Uterus (tissue), 4 donors: ENCODE measurements around the gene USP10. TPM values are rescaled to one million over a fixed set of nuclear protein-coding genes. Genes with fewer than 3 reads are reported as not detected.

ENCODE experiments used
- DNase-seq, 2 donors: peaks; one replicate each; pipeline ENCODE4 v3.0.0-alpha.2; 2019 to 2020
- H3K27ac ChIP-seq, 2 donors: fragments of 200-600 bp; sonication (generic); 1 replicate in 1 of 2; 2 replicates in 1 of 2; pipeline ENCODE4 v1.5.1; 2016 to 2018
- H3K27me3 ChIP-seq, 2 donors: fragments of 200-600 bp; sonication (generic); one replicate each; pipeline ENCODE4 v1.5.1; 2018 to 2019; ENCODE audit warnings: control low read depth in 1 of 2
- H3K36me3 ChIP-seq, 2 donors: fragments of 200-600 bp; sonication (generic); one replicate each; pipeline ENCODE4 v1.5.1; 2019; ENCODE audit warnings: control low read depth in 1 of 2
- H3K4me1 ChIP-seq, 2 donors: fragments of 200-600 bp; sonication (generic); one replicate each; pipeline ENCODE4 v1.5.1; 2018 to 2019; ENCODE audit warnings: control low read depth in 1 of 2
- H3K4me3 ChIP-seq, 2 donors: fragments of 200-600 bp; sonication (generic); 1 replicate in 1 of 2; 2 replicates in 1 of 2; pipeline ENCODE4 v1.5.1; 2018 to 2019; ENCODE audit warnings: mild to moderate bottlenecking in 1 of 2
- H3K9me3 ChIP-seq, 2 donors: fragments of 200-600 bp; sonication (generic); one replicate each; pipeline ENCODE4 v1.5.1; 2019; ENCODE audit warnings: control low read depth in 1 of 2
- POLR2A ChIP-seq, 2 donors: fragments of 450-650 bp; IDR thresholded peaks; one replicate each; pipeline ENCODE4 v1.6.1; 2016; ENCODE audit warnings: antibody characterized with exemption in 2 of 2, mild to moderate bottlenecking in 1 of 2, moderate library complexity in 1 of 2
- intact Hi-C: fragments of 100-400 bp; cut with DNase I; formaldehyde crosslinking; loops from one replicate; pipeline ENCODE4 v1.15.1; 2023; ENCODE audit warnings: low total_unique reads
- total RNA-seq, 4 donors: library from RNA; depleted of rRNA in 3 of 4; stranded (reverse); fragments of >200 nt in 3 of 4; gene quantifications; one replicate each; pipeline versions ENCODE4 v1.1.0 to v1.2.4, GENCODE V29; 2014 to 2023
- TF ChIP-seq, protein P1 (sequence below), 4 experiments: fragments of 200-600 bp in 2 of 4; fragments of 450-650 bp in 2 of 4; sonication (generic) in 2 of 4; IDR thresholded peaks; one replicate each; pipeline ENCODE4 v1.5.1; 2016 to 2019; ENCODE audit warnings: antibody characterized with exemption in 4 of 4, mild to moderate bottlenecking in 2 of 4, moderate library complexity in 1 of 4
- donor health status: DM: yes; HTN: yes; CAD: no.

The USP10 gene
- total RNA-seq, 4 donors from 2014 or later, result 12.6 to 83.3 (median 44.2) TPM

DNA sequence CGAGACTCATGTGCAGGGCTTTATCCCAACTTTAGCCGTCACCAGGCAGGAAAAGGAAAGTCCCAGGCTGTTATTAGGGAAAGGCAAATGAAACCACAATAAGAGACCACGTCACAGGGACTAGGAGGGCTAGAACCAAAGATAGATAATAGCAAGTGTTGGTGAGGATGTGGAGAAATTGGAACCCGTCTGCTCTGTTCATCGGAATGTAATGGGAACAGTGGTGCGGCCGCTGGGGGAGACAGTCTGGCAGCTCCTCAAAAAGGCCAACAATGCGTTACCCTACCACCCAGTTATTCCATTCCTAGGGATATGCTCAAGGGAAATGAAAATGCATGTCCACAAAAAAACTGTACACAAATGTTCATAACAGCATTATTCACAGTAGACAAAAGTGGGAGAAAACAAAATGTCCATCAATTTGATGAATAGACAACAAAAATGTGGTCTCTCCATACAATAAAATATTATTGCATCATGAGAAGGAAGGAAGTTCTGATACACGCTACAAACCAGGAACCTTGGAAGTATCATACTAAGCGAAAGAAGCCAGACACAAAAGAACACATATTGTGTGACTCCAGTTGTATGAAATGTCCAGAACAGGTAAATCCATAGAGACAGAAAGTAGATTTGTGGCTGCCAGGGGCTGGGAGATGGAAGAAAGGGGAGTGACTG lies 19.5 kb upstream of the USP10 start:
- DNase-seq, result no peak
- intact Hi-C loops, result no loop called here
- Histone ChIP-seq H3K27me3 (no peaks in the 10 kb centered on the region), H3K36me3 (no peaks in the 10 kb centered on the region), H3K4me1 (no peaks in the 10 kb centered on the region), H3K27ac (no peak overlapping the region), H3K9me3 (no peaks in the 10 kb centered on the region), H3K4me3 (no peak overlapping the region)
- TF ChIP-seq POLR2A (IDR thresholded peaks at IDR 0.05), result no peak
- TF ChIP-seq, protein P1, sequence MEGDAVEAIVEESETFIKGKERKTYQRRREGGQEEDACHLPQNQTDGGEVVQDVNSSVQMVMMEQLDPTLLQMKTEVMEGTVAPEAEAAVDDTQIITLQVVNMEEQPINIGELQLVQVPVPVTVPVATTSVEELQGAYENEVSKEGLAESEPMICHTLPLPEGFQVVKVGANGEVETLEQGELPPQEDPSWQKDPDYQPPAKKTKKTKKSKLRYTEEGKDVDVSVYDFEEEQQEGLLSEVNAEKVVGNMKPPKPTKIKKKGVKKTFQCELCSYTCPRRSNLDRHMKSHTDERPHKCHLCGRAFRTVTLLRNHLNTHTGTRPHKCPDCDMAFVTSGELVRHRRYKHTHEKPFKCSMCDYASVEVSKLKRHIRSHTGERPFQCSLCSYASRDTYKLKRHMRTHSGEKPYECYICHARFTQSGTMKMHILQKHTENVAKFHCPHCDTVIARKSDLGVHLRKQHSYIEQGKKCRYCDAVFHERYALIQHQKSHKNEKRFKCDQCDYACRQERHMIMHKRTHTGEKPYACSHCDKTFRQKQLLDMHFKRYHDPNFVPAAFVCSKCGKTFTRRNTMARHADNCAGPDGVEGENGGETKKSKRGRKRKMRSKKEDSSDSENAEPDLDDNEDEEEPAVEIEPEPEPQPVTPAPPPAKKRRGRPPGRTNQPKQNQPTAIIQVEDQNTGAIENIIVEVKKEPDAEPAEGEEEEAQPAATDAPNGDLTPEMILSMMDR (IDR thresholded peaks at IDR 0.05), result no peak

DNA sequence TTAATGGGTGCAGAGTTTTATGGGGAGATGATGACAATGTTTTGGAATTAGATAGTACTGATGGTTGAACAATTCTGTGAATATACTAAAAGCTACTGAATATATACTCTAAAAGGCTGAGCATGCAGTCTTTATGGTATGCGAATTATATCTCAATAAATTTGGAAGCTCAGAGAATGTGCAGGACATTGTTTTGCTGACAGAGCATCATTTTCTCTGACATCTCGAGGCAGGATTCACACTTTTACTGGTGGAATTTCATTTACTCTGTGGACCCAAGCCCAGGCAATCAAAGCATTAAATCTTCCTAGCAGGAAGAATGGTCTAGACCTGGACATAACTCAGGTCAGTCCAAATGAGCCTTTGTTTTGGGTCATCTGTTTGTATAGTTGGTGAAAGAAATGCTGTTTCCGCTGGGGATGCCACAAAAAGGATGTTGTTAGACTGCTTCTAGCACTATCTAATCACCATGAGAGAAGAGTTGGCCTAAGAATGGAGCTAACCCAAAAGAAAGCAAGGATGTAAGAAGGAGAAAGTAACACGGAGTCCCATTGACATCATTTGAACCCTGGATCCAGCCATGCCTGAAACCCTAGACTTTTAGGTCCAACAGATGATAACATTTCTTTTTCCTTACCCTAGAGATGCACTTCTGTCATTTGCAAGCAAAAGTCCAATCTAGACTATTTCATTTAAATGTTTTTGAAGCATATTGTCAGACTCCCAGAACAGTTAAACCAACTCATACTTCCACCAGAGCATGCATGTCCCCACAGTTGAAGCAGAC lies 18.8 kb upstream of the USP10 start:
- TF ChIP-seq POLR2A (IDR thresholded peaks at IDR 0.05), result no peak
- TF ChIP-seq, protein P1 (IDR thresholded peaks at IDR 0.05), result no peak
- intact Hi-C loops, result no loop called here
- Histone ChIP-seq H3K9me3 (no peaks in the 10 kb centered on the region), H3K4me3 (no peak overlapping the region), H3K36me3 (no peaks in the 10 kb centered on the region), H3K27me3 (no peaks in the 10 kb centered on the region), H3K4me1 (no peaks in the 10 kb centered on the region), H3K27ac (no peak overlapping the region)
- DNase-seq, result no peak

DNA sequence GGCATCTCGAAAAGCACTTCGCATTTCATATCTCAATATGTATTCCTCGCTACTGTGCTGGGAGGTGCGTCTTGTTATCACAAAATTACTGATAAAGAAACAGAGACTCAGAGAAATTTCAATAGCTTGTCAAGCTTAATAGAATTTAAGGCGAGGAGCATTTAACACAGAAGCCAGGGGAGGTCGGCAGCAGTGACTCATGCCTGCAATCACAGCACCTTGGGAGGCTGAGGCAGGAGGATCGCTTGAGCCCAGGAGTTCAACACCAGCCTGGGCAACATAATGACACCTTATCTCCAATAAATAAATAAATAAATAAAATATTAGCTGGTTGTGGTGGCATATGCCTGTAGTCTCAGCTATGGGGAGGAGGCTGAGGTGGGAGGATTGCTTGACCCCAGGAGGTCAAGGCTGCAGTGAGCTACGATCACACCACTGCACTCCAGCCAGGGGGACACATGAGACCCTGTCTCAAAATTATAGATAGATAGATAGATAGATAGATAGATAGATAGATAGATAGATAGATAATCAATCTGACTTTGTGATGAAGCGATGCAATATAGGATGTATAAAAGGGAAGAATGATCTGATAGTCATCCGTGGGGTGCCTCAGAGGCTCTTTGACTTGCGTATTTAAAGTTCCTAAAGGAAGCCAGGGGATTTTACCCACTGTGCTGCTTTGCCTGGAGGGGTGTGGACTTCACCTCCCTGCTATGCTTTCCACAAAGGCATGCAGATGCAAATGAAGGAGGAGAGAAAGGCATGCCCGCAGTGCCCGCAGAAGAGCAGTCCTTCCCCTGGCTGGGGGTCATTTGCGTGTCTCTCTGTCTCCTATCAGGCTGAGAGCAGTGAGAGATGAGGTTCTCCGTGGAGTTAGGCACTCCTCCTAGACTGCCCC lies 15.9 kb upstream of the USP10 start:
- Histone ChIP-seq H3K36me3 (no peaks in the 10 kb centered on the region), H3K27me3 (no peaks in the 10 kb centered on the region), H3K4me3 (no peak overlapping the region), H3K9me3 (no peaks in the 10 kb centered on the region), H3K27ac (no peak overlapping the region), H3K4me1 (no peaks in the 10 kb centered on the region)
- no peak for DNase-seq
- intact Hi-C loops, result no loop called here
- TF ChIP-seq, protein P1 (IDR thresholded peaks at IDR 0.05), result no peak
- no peak for TF ChIP-seq POLR2A (IDR thresholded peaks at IDR 0.05)

DNA sequence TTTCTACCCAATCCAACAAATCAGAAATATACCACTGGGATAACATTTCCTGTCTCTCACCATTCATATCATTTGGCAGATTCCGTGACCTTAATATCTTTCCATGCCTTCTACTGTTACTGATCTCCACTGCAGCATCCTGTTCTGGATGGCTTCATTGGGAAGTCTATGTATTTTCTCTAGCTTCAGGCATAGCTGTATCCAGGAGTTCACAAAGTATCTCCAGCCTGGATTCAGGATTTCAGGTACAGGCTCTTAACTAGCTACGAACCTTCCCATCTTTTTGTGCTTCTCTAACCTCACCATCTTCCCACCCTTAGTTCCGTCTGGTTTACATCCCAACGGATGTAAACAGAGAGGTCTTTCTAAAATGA lies 15.2 kb upstream of the USP10 start:
- intact Hi-C loops, result no loop called here
- no peaks in the 10 kb centered on the region for H3K27me3 ChIP-seq
- no peaks in the 10 kb centered on the region for H3K36me3 ChIP-seq
- H3K4me3 ChIP-seq, result no peak overlapping the region
- H3K9me3 ChIP-seq, result no peaks in the 10 kb centered on the region
- no peaks in the 10 kb centered on the region for H3K4me1 ChIP-seq
- TF ChIP-seq POLR2A (IDR thresholded peaks at IDR 0.05), result no peak
- TF ChIP-seq, protein P1 (IDR thresholded peaks at IDR 0.05), result no peak
- H3K27ac ChIP-seq, result no peak overlapping the region
- no peak for DNase-seq
